Measurements from ENCODE around the gene DPM2.

DPM2 gene

DNA sequence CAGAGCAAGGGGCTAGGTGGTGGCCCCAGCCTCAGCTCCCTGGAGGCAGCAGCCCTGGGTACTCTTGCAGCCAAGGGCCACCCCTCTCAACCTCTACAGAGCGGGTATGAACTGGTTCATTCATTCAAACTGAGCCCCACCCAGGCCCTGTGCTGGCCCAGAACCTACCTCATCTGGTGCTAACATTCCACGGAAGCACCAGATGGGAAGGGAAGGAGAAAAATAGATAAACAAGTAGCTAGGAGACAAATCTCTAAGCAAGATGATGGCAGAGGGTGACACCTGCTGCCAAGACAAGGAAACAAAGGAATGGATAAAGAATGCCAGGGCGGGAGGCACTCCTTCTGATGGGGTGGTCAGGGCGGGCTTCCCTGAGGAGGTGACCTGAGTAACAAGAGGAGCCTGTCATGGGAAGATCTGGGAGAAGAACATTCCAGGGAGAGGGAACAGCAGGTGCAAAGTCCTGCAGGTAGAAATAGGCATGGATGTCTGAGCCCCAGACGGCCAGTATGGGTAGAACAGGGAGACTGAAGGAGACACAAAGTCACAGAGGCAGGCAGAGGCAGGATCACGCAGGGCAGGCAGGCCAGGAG, 26.9 kb downstream of the DPM2 start:
- no peak overlapping the region for H3K4me3 ChIP-seq (ENCODE audit: low read depth, low read length)
- TF ChIP-seq, protein P1, sequence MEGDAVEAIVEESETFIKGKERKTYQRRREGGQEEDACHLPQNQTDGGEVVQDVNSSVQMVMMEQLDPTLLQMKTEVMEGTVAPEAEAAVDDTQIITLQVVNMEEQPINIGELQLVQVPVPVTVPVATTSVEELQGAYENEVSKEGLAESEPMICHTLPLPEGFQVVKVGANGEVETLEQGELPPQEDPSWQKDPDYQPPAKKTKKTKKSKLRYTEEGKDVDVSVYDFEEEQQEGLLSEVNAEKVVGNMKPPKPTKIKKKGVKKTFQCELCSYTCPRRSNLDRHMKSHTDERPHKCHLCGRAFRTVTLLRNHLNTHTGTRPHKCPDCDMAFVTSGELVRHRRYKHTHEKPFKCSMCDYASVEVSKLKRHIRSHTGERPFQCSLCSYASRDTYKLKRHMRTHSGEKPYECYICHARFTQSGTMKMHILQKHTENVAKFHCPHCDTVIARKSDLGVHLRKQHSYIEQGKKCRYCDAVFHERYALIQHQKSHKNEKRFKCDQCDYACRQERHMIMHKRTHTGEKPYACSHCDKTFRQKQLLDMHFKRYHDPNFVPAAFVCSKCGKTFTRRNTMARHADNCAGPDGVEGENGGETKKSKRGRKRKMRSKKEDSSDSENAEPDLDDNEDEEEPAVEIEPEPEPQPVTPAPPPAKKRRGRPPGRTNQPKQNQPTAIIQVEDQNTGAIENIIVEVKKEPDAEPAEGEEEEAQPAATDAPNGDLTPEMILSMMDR (IDR thresholded peaks at IDR 0.05; ENCODE audit: borderline replicate concordance, insufficient read depth, low read depth, low read length) = no peak

DNA sequence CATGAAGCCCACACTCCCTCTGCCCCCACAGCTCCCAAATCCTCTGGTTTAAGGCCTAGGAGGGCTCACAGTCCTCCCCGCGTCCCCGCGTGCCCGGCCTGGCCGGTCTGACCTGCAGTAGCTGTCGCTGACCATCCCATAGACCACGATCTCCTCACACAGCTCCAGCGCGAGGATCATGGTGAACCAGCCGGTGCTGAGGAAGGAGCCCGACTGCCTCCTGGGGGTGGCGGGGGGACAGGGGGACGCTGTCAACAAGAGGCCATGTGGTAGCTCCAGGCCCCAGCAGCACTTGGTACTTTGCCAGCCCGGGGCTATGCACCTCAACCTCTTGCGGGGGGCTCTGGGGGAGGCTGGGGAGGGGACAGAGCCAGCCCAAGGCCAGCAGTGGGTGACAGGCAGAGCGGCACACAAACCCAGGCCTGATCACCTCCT, 27.8 kb downstream of the DPM2 start:
- no peak overlapping the region for H3K4me3 ChIP-seq (ENCODE audit: low read depth, low read length)
- TF ChIP-seq, protein P1 (IDR thresholded peaks at IDR 0.05; ENCODE audit: borderline replicate concordance, insufficient read depth, low read depth, low read length) = no peak

DNA sequence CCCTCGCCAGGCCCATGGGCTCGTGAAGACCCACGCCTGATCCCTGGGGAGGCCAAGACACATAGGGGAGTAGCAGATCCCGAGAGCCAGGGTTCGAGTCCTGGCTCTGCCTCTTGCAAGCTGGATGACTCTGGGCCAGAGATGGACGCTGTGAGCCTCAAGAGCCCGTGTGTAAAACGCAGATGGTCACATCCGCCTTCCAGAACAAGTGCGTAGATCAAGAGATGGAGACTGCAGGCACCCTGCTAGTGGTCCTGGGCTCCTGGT, 29.1 kb downstream of the DPM2 start:
- TF ChIP-seq, protein P1 (IDR thresholded peaks at IDR 0.05; ENCODE audit: borderline replicate concordance, insufficient read depth, low read depth, low read length) = no peak
- H3K4me3 ChIP-seq (ENCODE audit: low read depth, low read length) = no peak overlapping the region

DNA sequence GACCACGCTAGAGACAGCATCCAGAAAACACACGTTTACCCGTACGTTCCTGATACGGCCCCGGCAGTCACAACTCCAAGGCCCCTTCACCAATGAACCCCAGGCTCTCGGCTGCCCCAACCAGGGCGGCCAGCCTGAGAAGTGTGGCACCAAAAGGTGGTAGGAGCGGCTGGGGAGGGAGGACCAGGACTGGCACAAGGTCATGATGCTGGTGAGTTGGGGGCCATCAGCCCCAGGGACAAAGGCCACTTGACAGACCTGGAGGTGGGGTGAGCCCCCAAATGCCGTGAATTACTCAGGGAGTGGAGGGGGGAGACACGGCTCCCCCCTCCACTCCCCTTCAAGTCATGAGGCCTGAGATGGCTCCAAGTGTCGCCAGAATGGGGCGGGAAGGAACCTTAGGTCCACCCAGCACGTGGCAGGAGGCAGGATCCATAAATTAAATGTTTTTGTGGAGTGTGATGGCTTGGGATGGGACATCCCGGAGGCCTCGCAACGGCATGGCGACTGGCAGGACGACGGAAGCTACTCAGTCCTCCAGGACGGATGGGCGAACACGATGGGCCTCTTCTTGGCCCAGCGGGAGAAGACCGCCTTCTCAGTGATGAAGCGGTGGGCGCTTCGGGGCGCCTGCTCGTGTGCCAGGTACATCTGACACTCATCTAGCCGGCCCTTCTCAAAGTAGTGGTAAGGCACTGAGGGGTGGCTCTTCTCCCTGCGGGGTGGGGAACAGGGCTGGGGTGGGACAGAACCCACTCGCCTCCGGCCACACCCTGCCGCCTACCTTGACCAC, 29.6 kb downstream of the DPM2 start:
- no peak overlapping the region for H3K4me3 ChIP-seq (ENCODE audit: low read depth, low read length)
- TF ChIP-seq, protein P1 (IDR thresholded peaks at IDR 0.05; ENCODE audit: borderline replicate concordance, insufficient read depth, low read depth, low read length) = no peak

DNA sequence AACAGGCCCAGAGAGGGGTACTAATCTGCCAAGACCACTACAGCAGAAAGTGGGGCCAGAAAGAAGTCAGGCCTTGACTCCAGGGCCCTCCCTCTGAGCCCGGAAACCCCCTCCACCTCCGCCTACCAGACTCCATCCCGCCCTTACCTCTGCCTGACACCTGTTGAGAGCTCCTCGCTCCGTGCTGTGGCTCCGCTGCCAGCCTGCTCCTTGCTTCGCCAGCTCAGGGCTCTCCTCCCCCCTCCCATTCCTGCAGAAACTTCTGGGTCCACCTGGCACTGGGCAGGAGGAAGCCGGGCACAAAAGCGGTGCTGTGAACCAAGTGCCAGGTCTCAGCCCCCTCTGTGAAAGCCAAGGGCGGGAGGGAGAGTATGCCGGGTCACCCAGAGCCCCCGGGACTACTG, 31.9 kb downstream of the DPM2 start:
- TF ChIP-seq, protein P1 (IDR thresholded peaks at IDR 0.05; ENCODE audit: borderline replicate concordance, insufficient read depth, low read depth, low read length) = no peak
- no peak overlapping the region for H3K4me3 ChIP-seq (ENCODE audit: low read depth, low read length)

DNA sequence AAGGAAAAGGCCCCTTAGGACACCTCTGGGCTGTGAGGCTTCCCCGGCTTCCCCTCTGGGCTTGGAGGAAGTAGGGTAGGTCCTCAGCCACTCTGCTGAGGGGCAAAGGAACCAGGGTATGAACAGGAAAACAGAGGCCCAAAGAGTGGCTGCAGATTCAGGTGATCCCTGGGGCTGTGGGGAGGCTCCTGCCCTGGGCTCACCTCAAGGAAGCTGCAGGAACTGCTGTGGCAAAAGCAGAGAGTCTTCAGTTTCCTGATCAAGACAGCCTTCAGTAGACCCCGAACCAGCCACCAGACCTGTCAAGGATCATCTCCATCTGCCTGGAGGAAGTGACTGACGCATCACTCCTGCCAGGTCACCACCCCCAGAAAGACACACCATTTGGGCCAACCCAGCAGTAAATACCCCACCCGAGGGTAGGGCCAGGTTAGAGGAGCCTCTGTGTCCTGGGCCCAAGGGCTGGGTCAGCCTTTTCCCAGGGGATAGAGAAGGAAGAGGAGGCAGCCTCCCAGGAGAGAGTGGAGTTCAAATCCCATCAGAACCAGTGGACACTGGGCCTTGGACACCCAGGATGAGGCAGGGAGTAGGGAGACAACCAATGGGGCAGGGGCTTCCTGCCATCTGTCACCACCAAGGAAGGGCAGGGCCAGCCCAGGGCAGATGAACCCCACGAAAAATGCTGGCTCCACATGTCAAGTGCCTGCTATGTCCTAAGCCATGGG, 32.5 kb downstream of the DPM2 start:
- TF ChIP-seq, protein P1 (IDR thresholded peaks at IDR 0.05; ENCODE audit: borderline replicate concordance, insufficient read depth, low read depth, low read length) = no peak
- H3K4me3 ChIP-seq (ENCODE audit: low read depth, low read length) = no peak overlapping the region
